AG10803 (cell line): ENCODE data around the gene PHAX.

ENCODE experiments used
- DNase-seq: peaks from one replicate; pipeline ENCODE4 v3.0.0; 2010; ENCODE audit warnings: low read depth
- H3K4me3 ChIP-seq: 2 replicates; pipeline ENCODE4 v1.5.1; 2011; ENCODE audit warnings: mild to moderate bottlenecking, low read length, control low read depth
- TF ChIP-seq, protein P1 (sequence below): conservative IDR thresholded peaks from 2 replicates; pipeline ENCODE4 v1.5.1; 2011; ENCODE audit warnings: mild to moderate bottlenecking, low read length, control low read depth, inconsistent platforms

The PHAX gene

DNA sequence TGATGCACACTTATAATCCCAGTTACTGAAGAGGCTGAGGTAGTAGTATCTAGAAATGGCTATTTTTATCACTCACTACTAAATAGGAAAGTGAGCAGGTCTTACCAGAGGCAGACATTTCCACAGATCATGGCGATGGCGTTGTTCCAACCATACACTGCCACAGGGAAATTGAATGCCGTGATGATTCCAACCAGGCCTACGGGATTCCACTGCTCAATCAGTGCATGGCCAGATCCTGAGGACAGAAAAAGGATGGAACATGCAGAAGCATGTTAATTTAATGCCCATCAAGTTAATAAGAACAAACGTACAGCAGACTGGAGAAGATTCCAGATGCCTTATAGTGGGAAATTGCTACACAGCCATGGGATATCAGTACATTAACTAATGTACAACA, 23.8 kb upstream of the PHAX start:
- TF ChIP-seq, protein P1, sequence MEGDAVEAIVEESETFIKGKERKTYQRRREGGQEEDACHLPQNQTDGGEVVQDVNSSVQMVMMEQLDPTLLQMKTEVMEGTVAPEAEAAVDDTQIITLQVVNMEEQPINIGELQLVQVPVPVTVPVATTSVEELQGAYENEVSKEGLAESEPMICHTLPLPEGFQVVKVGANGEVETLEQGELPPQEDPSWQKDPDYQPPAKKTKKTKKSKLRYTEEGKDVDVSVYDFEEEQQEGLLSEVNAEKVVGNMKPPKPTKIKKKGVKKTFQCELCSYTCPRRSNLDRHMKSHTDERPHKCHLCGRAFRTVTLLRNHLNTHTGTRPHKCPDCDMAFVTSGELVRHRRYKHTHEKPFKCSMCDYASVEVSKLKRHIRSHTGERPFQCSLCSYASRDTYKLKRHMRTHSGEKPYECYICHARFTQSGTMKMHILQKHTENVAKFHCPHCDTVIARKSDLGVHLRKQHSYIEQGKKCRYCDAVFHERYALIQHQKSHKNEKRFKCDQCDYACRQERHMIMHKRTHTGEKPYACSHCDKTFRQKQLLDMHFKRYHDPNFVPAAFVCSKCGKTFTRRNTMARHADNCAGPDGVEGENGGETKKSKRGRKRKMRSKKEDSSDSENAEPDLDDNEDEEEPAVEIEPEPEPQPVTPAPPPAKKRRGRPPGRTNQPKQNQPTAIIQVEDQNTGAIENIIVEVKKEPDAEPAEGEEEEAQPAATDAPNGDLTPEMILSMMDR = no peak
- no peak overlapping the region for H3K4me3 ChIP-seq
- no peak for DNase-seq

DNA sequence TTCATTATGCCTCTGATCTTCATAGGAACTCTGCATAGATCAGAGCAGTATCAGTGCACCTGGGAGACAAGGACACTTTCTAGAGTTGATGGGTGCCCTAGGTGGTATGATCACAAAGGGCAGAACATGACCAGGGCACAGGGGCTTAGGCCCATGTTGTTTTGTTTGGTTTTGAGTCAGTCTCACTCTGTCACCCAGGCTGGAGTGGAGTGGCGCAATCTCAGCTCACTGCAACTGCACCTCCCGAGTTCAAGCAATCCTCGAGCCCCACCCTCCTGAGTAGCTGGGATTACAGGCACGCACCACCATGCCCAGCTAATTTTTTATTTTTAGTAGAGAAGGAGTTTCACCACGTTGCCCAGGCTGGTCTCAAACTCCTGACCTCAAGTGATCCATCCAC, 23.3 kb upstream of the PHAX start:
- no peak overlapping the region for H3K4me3 ChIP-seq
- no peak for DNase-seq
- TF ChIP-seq, protein P1 = no peak

DNA sequence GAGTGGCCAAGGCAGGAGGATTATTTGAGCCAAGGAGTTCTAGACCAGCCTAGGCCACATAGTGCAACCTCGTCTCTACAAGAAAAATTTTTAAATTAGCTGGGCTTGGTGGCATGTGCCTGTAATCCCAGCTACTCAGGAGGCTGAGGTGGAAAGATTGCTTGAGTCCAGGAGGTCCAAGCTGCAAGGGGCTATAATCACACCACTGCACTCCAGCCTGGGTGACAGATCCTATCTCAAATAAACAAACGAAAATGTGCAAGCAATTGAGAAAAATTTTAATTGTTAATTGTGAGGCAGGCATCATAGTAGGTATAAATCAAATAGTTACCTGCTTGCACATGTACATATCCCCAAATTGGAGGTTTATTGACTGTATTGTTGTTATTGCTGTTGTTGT, 21.0 kb upstream of the PHAX start:
- TF ChIP-seq, protein P1 = no peak
- DNase-seq = no peak

DNA sequence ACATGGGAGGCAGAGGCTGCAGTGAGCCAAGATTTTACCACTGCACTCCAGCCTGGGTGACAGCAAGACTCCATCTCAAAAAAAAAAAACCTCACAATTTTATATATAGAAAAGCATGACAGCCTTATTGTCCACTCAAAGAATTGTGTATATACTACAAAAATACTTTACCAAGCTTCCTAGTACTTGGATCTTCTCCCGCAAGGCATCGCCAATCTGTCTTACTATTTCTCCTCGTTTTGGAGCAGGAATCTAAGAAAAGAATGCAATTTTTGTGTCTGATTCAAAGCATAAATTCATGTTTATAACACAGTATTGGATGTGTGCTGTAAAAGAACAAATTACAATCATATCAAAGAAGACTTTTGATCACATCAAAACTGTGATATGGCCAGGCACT, 17.0 kb upstream of the PHAX start:
- TF ChIP-seq, protein P1 = no peak
- no peak overlapping the region for H3K4me3 ChIP-seq
- no peak for DNase-seq

More for the DNA sequence above, 21.0 kb upstream of the PHAX start:
- no peak overlapping the region for H3K4me3 ChIP-seq

DNA sequence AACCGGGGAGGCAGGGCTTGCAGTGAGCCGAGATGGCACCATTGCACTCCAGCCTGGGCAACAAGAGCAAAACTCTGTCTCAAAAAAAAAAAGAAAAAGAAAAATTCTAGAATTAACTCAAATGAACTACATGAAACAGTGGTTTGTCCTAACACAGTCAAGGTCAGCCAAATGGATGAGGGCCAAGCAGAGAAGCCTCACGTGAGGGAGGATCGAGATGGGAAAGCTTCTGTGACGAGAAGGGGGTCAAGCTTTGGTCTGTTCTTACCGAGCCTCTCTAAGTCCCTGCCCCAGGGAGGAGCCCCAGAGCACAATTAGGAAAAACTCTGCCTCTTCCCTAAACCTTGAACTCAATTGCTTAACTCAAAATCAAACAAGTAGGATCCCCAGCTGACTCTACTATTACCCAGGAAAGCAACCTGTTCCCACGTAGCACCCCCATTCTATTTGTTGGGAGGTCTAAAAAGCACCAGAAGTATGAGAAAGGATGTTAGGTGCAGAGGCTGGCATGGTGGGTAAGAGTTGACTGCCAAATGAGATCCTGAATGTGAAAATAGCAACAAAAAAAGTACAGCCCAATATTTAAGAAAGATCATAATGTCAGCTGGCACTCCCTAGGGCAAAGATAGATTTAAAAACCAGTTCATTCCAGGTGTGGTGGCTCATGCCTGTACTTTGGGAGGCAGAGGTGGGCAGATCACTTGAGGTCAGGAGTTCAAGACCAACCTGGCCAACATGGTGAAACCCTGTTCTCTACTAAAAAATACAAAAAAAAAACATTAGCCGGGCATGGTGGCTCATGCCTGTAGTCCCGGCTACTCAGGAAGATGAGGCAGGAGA, 13.0 kb upstream of the PHAX start:
- DNase-seq = no peak
- TF ChIP-seq, protein P1 = no peak
- H3K4me3 ChIP-seq = no peak overlapping the region

DNA sequence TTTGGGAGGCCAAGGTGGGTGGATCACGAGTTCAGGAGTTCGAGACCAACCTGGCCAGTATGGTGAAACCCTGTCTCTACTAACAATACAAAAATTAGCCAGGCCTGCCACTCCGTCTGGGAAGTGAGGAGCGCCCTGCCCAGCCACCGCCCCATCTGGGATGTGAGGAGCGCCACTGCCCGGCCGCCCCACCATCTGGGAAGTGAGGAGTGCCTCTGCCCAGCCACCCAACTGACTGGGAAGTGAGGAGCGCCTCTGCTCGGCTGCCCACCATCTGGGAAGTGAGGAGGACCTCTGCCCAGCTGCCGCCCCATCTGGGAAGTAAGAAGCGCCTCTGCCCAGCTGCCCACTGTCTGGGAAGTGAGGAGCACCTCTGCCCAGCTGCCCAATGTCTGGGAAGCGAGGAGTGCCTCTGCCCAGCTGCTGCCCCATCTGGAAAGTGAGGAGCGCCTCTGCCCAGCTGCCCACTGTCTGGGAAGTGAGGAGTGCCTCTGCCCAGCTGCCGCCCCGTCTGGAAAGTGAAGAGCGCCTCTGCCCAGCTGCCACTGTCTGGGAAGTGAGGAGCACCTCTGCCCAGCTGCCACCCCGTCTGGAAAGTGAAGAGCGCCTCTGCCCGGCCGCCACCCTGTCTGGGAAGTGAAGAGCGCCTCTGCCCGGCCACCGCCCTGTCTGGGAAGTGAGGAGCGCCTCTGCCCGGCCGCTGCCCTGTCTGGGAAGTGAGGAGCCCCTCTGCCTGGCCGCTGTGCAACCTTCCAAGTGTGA, 11.0 kb upstream of the PHAX start:
- TF ChIP-seq, protein P1 = no peak
- DNase-seq = no peak
- H3K4me3 ChIP-seq = no peak overlapping the region
